HG03460 (cell line): Measurements from ENCODE around the gene TLX2.
A peak's percentile ranks its signal among the peaks of the same experiment; 100 is the strongest.
"Not testable (repeated sequence)": the region's sequence is repeated elsewhere in the genome, so short reads cannot be mapped to it uniquely, and the experiment has no call there.

ENCODE experiments used
- ATAC-seq: cut with Tn5 transposase; IDR thresholded peaks from one replicate; pipeline ENCODE4 v1.9.1; 2021; ENCODE audit not compliant: unreplicated experiment

Gene TLX2

DNA sequence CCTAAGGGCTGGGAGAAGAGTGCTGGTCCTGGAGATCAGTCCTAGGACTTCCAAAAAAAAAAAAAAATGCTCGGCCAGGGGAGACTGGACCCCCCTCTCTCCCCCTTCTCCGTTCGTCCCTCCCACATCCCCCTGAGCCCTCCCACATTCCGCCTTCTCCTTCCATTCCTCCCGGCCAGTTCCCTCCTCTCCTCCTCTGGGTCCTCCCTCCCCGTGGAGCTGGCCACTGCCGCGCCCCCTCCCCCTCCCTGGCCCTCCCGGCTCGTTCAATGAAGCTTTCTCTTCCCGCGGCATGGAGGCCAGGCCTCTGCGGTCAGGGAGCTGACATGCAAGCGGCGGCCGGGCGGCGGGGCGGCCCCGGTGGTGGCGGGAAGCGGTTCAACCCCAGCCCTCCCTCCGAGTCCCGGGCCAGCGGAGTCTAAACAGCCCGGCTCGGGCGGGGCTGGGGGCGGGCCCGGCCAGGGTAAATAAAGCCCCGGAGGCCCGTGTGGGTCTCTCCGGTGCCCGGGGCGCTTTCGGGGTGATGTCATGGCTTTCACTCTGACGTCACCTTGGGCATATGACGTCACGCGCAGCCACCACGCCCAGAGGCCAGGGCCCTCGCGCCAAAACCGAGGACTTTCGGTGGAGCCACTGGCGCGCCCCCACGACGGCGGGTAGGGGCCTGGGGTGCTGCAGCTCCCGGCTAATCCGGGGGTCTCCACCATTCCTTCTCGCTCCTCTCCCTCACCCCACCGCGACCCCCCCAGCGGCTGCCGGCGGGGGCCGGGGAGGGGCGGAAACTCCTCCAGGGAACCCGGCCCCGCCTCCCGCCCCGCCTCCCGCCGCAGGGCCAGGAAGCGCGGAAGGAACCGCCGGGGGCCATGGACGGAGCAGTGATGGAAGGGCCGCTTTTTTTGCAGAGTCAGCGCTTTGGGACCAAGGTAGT is 39.9 kb downstream of the TLX2 start, which contains the start of the genes DOK1 and LOXL3:
Gene DOK1, plus strand, starts transcription at position 829 of the 928 bp plus-strand sequence. Its CDS starts 35 bp downstream, at position 864.
Gene LOXL3, minus strand, starts transcription at position 51 of the 928 bp plus-strand sequence. CDS start 1,308 bp downstream, outside the sequence.
- ATAC-seq = peak; percentile 53

DNA sequence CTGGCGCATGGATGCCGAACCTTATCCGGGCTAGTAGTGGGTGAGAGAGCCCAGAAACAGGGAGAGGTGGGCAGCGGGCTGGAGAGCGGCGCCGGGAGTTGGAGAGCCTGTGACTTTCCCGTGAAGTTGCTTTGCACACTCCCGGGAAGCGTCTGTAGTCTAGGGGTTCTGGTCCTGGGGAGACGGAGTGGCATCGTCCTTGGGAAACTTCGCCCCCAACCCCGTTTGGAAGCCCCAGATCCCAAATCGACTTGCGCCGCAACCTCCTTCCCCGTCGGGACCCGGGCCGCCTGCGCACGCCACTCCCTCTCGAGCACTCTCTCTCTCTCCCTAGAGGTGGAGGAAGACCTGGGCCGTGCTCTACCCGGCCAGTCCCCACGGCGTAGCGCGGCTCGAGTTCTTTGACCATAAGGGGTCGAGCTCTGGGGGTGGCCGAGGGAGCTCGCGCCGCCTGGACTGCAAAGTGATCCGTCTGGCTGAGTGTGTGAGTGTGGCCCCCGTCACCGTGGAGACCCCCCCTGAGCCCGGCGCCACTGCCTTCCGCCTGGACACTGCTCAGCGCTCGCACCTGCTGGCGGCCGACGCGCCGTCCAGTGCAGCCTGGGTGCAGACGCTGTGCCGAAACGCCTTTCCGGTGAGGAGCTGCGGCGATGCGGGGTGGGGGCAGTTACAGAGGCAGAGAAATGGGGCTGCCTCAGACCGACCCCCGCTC is 40.7 kb downstream of the TLX2 start:
- peak; percentile 50 for ATAC-seq

GRCh38 chr2:74555610-74556103 is 41.4 kb downstream of the TLX2 start:
- no peak for ATAC-seq

- ATAC-seq = no peak
Observed at GRCh38 chr2:74556159-74556558, 41.9 kb downstream of the TLX2 start.

- ATAC-seq = no peak
Observed at GRCh38 chr2:74556831-74557370, 42.7 kb downstream of the TLX2 start.

DNA sequence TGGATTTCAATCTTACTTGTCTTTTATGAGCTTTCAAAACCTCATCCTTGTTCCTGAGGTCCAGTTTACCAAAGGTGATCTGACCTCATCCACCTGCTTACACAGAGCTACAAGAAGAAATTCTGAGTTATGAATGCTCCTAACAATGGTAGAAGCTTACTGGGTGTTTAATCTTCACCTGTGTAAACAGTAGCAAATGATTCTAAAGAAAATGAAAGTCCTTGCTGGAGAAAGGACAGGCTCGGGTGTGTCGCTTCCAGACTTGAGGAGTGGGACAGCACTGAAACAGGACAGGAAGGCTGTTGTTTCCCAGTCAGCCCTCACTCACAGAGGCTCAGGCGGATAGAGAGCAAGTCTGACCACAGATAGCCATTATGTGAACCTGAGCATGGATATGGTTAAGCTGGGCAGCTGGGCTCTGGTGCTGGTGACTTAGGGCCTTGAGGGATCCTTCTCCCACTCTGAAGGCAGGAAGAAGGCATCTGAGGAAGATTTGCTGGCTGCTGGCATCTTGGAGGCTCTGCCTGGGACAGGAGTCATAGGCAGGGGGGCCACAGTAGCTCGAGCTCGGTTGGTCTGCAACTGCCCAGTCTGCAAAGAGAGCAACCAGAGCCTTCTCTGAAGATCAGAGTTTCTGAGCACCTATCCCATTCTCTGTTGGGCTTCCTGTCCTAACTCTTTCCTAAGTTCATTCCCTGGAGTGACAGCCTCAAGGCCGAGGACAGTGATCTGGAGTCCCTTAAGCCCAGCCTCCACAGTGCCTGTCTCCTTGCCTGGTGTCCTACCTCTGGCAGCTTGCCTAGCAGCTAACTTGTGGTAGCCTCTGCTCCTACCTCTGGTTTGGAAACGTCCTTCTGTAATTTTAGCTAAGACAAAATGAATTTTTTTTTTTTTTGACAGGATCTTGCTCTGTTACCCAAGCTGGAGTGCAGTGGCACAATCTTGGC is 44.3 kb downstream of the TLX2 start:
- ATAC-seq = no peak

DNA sequence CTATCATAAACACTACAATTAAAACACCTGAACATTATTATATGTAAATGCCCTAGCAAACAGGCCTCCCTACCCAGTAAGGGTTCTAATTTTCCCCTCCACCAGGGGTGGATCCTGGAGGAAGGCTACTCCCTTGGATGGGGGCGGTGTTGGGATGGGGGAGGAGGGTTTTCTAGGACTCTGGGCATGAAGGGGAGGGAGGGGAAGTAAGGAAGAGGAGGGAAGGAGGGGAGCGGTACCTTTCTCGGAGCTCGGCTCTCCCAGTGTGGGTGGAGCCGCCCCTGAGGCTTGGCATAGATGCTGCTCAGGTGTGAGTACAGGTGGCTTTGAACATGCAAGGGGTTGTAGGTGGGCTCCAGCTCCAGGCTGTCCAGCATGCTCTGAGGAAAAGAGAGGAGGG is 45.7 kb downstream of the TLX2 start:
- no peak for ATAC-seq

- ATAC-seq = no peak
Observed at GRCh38 chr2:74560591-74560990, 46.3 kb downstream of the TLX2 start.

GRCh38 chr2:74561022-74561421 is 46.8 kb downstream of the TLX2 start:
- not testable (repeated sequence) for ATAC-seq

DNA sequence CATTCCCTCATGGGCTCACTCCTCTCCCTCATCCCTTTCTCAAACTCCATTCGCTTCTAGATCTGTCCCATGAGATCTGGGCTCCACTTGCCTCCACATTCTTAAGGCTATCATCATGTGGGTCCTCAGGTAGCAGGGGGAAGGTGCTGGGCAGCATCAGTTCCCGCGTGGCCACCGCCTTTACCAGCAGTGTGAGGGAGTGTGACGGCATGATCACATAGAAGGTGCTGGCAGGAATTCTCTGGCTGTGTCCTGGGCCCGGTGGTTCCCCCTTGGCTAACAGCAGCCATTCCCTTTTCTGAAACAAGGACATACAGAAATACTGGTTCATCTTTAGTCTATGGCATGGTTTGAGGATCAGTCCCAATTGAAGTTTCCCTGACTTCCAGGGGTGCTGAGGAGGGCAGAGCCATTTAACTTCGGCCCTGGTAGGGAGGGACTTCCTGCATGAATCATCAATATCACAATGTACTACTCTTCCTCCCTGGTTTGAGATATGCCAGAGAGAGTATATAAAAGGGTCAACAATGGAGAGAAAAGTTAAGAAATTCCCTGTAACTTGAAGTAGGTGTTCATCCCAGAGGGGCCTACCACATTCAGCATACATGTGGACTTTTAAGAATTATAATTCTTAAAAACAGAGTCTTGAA is 48.0 kb downstream of the TLX2 start:
- no peak for ATAC-seq

GRCh38 chr2:74564222-74564621 is 50.0 kb downstream of the TLX2 start:
- no peak for ATAC-seq

DNA sequence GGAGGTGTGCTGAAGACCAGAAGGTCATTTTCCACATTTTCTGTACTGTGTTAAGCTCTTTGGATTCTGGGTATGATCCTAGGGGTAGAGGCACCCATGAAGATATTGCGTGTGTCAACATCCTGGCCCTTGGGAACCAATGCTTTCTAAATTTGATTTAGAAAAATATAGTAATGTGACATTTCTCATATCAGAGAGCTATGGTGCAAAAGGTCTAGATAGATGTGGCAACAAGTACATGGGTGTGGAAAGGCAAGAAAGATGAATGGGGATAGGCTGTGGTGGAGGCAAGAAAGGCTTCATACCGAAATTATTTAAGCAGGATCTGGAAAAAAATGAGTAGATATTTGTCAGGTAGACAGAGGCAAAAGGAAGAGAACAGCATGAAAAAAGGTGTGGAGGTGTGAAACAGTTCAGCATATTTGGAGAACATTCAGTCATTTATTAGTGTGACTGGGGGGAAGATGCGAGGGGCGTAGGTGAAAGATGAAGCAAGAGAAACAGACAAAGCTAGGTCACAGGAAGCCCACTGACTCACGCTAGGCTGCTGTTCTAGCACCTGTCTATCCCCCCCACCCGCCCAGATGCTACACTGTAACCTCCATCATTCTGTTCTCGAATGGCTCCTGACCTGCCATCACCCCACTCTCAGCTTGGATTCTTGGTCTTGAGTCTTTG is 52.0 kb downstream of the TLX2 start:
- no peak for ATAC-seq

DNA sequence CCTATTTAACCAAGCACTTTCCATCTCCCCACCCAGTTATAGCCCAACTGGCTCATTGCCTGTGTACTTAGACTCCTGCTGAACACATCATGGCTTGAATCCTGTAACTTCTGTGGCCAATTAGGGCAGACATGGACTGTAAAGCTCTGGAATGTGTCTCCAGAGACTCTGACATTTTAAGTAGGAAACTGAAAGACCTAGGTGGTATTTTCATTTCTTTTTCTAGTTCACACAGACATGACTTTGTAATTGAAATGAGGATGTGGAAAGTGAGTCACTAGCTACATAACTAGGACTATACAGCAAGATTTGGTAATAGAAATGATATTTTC is 52.5 kb downstream of the TLX2 start:
- ATAC-seq = no peak
